Activated T-helper 1 cell treated with anti-CD3 and anti-CD28 coated beads, Interleukin-2, amount 50 U/mL, for 16 hours (primary cell): Measurements from ENCODE around the gene ENTPD6.
A peak's percentile ranks its signal among the peaks of the same experiment; 100 is the strongest.
"Not testable (repeated sequence)": the region's sequence is repeated elsewhere in the genome, so short reads cannot be mapped to it uniquely, and the experiment has no call there.

Source experiments
- DNase-seq, 2 donors: peaks; one replicate each; pipeline ENCODE4 v3.0.0-alpha.2; 2020; ENCODE audit warnings: low read depth in 1 of 2, low spot score in 1 of 2

ENTPD6 gene

DNA sequence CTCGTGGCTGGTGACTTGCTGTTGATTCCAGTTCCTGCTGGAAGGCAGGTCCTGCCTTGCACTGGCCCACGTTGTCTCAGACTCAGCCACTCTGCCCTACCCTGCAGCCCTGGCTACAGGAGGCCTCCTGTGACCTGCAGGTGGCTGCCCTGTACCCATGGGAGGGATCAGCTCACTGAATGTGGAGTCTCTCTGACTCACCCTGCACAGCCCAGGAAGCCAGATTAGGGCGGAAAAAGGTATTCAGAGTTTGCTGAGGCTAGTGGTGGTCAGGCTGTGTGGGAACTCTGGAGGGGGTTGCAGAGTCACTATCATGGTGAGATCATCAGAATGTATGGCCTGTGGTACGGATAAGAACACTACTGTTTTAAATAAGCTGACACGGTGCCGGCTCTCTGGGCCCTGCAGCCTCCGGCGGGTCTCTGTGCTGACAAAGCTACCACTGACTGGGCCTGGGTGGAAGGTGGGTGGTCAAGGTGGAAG lies 27.7 kb downstream of the ENTPD6 start:
- DNase-seq = no peak

DNA sequence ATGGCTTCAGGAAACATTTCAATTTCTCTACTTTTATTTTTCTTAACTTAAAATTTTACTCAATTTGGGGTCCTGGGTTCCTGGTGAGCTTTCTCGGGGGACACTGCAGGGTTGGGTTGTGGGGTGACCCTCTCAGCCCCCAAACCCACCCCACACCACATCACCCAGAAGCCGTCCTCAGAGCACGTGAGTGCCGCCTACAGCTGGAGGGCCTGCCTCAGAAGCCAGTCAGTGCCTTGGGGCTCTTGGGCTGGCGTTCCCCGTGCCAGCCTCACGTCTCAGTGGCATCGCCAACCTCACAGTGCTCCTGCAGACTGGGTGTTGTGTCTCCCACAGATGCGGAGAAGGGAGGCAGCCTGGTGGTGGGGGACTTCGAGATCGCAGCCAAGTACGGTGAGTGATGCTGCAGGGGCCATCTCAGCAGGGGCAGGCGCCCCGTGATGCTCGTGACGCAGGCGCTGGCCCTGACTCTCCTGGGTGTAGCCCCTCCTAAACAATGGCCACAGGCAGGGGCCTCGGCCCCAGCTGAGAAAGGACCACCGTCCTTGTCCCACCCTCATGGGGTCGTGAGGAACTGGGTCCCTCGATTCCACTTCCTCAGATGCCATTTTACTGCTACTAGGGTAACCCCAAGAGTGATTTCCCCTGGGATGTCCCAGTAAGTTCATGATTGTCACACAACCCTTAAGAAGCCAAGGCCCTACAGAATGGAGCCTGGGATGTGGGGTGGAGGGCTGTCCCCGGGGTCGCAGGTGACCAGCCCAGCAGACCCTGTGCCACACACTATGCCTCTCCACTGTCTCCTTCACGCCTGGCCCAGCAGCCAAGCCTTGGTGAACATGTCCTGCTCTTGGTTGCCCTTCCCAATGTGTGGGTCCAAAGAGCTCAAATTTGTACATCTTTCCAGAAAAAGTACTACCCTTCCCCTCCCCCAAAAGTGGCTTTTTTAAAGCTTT lies 28.5 kb downstream of the ENTPD6 start:
- DNase-seq = no peak

DNA sequence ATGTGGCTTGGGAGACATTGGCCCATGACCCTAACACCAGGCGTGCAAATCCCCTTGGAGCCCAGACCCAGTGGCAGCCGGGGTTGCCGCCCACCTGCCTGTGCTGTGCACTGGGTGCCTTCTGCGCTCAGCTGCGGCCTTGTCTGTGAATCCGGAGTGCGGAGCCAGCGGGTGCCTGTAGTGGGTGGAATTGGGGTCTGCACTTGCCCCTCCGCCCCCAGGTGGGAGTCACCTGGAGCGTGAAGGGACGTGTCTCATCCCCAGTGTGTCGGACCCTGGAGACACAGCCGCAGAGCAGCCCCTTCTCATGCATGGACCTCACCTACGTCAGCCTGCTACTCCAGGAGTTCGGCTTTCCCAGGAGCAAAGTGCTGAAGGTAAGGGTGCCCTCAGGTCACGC lies 29.4 kb downstream of the ENTPD6 start:
- no peak for DNase-seq

DNA sequence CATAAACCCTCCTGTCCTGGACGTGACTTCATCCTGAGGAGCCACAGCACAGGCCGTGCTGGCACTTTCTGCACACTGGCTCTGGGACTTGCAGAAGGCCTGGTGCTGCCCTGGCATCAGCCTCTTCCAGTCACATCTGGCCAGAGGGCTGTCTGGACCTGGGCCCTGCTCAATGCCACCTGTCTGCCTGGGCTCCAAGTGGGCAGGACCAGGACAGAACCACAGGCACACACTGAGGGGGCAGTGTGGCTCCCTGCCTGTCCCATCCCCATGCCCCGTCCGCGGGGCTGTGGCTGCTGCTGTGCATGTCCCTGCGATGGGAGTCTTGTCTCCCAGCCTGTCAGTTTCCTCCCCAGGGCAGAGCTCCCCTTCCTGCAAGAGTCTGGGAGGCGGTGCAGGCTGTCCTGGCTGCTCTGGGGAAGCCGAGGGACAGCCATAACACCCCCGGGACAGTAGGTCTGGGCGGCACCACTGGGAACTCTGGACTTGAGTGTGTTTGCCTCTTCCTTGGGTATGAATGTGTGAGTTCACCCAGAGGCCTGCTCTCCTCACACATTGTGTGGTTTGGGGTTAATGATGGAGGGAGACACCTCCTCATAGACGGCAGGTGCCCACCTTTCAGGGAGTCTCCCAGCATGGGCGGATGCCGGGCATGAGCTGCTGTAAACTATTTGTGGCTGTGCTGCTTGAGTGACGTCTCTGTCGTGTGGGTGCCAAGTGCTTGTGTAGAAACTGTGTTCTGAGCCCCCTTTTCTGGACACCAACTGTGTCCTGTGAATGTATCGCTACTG lies 30.3 kb downstream of the ENTPD6 start:
- no peak for DNase-seq

DNA sequence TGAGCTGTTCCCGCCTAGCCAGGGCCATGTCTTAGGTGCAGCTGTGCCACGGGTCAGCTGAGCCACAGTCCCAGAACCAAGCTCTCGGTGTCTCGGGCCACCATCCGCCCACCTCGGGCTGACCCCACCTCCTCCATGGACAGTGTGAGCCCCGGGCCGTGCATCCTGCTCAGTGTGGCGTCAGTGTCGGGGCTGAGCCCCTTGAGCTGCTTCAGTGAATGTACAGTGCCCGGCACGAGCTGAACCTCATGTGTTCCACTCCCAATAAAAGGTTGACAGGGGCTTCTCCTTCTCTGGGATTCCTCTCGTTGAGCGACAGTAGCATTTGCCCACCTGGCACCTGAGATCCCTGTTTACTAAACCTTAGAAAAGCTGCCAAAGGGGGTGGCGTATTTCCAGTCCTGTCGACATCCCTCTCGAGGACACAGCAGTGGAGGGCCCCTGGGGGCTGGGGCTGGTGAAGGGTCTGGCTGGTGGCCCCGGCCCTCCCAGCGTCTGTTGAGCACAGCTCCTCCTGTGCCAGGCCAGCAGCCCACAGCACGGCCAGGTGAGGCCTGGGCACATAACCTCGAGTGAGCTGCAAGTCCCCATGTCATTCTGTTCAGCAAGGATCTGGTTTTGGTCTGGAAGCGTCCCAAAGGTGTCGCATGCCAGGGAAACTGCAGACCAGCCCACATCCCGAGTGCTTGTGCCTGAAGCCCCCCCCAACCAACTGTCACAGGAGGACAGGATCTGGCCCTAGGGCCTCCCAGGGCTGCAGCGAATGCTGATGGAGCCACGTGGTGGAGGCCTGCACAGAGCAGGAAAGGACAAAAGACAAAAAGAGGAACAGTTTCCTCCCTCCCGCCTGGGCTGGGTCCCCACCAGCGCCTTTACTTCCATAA lies 31.2 kb downstream of the ENTPD6 start:
- DNase-seq = no peak

- DNase-seq = no peak
These were observed 31.9 kb downstream of the ENTPD6 start for GRCh38 chr20:25227317-25227831.

- DNase-seq = no peak
These were observed 34.1 kb downstream of the ENTPD6 start for GRCh38 chr20:25229486-25230165.

GRCh38 chr20:25230166-25230831 lies 34.8 kb downstream of the ENTPD6 start:
- DNase-seq = no peak

- no peak for DNase-seq
These were observed 37.7 kb downstream of the ENTPD6 start for GRCh38 chr20:25233016-25233772.

DNA sequence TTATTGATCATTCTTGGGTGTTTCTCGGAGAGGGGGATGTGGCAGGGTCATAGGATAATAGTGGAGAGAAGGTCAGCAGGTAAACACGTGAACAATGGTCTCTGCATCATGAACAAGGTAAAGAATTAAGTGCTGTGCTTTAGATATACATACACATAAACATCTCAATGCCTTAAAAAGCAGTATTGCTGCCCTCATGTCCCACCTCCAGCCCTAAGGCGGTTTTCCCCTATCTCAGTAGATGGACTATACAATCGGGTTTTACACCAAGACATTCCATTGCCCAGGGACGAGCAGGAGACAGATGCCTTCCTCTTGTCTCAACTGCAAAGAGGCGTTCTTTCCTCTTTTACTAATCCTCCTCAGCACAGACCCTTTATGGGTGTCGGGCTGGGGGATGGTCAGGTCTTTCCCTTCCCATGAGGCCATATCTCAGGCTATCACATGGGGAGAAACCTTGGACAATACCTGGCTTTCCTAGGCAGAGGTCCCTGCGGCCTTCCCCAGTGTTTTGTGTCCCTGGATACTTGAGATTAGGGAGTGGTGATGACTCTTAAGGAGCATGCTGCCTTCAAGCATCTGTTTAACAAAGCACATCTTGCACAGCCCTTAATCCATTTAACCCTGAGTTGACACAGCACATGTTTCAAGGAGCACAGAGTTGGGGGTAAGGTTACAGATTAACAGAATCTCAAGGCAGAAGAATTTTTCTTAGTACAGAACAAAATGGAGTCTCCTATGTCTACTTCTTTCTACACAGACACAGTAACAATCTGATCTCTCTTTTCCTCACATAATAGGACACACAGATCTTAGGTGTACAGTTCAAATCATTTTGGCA lies 38.7 kb downstream of the ENTPD6 start:
- DNase-seq = not testable (repeated sequence)

DNA sequence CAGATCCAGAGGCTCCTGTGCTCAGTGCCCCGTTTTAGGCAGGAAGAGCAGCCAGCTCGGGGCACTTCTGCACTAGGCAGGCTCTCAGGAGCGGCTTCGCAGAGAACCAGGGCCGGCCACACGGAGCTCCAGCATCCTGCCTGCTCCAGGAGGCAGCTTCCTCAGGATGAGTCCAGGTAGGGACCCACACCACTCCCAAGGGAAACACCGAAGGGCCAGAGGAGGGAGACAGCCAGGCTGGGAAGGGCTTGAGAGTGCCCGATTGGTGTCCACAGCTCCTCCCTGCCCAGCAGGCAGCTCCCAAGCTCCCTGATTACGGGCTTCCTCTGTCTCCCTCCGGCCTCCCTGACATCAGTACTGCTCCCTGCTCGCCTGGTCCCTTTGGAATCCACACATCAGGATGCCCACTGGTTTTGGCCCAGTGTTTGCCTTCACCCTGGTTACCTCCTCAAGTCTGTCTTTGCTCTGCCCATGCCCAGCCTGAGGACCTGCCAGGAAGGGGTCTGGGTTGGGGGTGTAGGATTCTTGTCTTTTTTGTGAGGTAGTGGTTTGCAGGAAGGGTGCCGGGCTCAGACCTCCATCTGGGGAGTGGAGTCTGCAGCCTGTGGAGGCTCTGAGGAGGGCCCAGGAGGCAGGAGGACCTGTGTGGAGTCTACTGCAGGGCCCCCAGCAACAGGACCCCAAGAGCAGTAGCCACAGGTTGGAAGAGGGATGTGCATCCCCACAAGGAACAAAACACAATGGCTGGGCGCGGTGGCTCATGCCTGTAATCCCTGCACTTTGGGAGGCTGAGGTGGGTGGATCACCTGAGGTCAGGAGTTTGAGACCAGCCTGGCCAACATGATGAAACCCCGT lies 41.2 kb downstream of the ENTPD6 start:
- DNase-seq = no peak

DNA sequence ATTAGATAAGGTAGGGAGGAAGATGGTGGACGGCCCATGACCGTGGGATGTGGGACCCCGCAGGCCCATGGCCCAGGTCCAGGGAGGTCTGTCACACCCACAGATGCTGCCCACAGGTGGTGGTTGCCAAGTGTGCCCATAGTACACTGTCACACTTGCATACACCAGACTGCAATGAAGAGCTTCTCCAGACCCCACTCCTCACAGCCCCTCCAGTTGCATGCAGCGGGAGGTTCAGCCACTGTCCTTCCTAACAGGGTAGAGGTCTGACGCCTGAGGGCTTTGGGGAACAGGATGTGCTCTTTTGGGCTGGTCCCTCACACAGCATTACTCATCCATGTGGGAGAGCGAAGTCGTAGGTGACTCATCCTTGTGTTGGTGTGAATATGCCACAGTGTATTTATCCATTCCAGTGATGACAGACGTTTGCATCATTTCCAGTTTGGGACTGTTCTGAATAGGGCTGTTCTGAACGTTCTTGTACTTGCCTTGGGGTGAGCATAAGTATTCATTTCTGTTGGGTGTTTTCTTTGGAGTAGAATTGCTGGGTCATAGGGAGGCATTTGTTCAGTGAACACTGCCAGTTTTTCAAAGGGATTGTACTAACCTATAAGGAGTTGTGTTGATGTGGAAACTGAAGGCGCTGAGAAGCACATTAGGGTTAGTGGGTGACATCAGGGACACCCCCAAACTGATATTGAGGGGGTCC lies 42.3 kb downstream of the ENTPD6 start:
- DNase-seq = peak in 1 of 2 donors; percentile 29

- DNase-seq = no peak
These were observed 43.0 kb downstream of the ENTPD6 start for GRCh38 chr20:25238319-25239037.

DNA sequence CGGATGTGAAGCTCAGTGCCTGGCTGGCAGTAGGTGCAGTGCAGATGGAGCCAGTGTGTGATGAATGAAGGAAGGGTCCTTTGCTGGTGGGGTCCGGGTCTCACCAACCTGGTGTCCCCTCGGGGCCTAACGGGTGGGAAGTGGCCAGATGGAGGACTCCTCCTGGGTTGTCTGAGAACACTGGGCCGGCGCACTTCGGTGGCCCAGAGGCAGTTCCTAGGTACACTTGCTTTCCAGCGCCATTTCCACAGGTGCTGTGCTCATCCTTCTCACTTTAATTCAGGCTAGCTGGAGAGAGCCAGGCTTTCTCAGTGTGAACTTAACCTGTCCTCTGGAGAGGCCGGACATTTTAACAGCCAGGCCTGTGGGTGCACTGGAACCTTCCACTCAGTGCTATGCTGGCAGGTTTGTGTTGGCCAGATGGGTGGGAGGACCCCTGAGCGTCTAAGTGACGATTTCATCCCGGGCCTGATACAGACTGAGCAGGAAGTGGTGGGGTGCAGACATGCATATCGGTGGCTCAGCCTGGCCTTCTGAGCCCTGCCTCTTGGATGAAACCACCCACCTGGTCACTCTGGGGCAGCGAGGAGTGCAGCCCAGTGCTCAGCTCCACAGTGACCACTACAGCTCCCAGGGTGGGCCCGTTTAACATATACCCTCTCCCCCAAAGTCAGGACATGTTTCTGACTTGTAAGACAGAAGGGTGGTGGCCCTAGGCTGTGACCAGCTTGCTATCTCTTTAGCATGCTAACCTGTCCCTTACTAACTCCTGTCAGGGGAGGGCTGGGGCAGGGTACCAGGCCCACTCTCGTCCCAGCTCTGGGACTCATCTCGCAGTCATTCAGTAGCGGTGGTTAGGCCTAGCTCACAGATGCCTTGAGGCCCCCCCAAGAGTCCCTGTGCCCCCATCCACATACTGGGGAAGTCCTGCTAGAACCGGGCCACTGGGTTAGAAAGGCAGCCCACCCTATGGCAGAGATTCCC lies 44.2 kb downstream of the ENTPD6 start:
- DNase-seq = no peak
